ENCODE data around the gene INPP5D. TPM values are rescaled to one million over a fixed set of nuclear protein-coding genes. Genes with fewer than 3 reads are reported as not detected.

Gene INPP5D
- total RNA-seq, 1 experiment from 2014 or later = 2.3 TPM

GRCh38 chr2:233125455-233126065 lies 65.4 kb downstream of the INPP5D start:
- intact Hi-C loops (cut with micrococcal nuclease; ENCODE audit: unreplicated experiment) = no loop called here
- no peak overlapping the region for H3K27ac ChIP-seq (ENCODE audit: low read depth, low read length, poor library complexity, severe bottlenecking)
- H3K4me3 ChIP-seq (ENCODE audit: low read depth, low read length, poor library complexity, severe bottlenecking) = no peak overlapping the region
- ChIA-PET CTCF (no interaction called here), POLR2A (ENCODE audit: low non-redundant PET) (no interaction called here)
- no peaks in the 10 kb centered on the region for H3K36me3 ChIP-seq (ENCODE audit: insufficient read depth, low read length, poor library complexity, severe bottlenecking)
- no peaks in the 10 kb centered on the region for H3K9me3 ChIP-seq (ENCODE audit: low read depth, low read length, poor library complexity, severe bottlenecking)
- no peak for TF ChIP-seq CTCF (conservative IDR thresholded peaks at IDR 0.05; ENCODE audit: low read depth, low read length)
- peaks cover 3% of the 10 kb centered on the region for H3K4me1 ChIP-seq (ENCODE audit: insufficient read depth, low read length, poor library complexity, severe bottlenecking)
- no peak for DNase-seq (ENCODE audit: low spot score)
- no TSS peak for BruUV-seq (replicated peaks)
- no peaks in the 10 kb centered on the region for H3K27me3 ChIP-seq (replicated peaks; ENCODE audit: insufficient read depth, low read depth, low read length, poor library complexity)

GRCh38 chr2:233129351-233129978 lies 69.3 kb downstream of the INPP5D start:
- intact Hi-C loops (cut with micrococcal nuclease; ENCODE audit: unreplicated experiment) = no loop called here

GRCh38 chr2:233130024-233130423 lies 69.9 kb downstream of the INPP5D start:
- Histone ChIP-seq H3K4me1 (ENCODE audit: insufficient read depth, low read length, poor library complexity, severe bottlenecking) (peaks cover 3% of the 10 kb centered on the region), H3K27ac (ENCODE audit: low read depth, low read length, poor library complexity, severe bottlenecking) (no peak overlapping the region), H3K27me3 (replicated peaks; ENCODE audit: insufficient read depth, low read depth, low read length, poor library complexity) (no peaks in the 10 kb centered on the region), H3K4me3 (ENCODE audit: low read depth, low read length, poor library complexity, severe bottlenecking) (no peak overlapping the region), H3K9me3 (ENCODE audit: low read depth, low read length, poor library complexity, severe bottlenecking) (no peaks in the 10 kb centered on the region), H3K36me3 (ENCODE audit: insufficient read depth, low read length, poor library complexity, severe bottlenecking) (no peaks in the 10 kb centered on the region)
- TF ChIP-seq CTCF (conservative IDR thresholded peaks at IDR 0.05; ENCODE audit: low read depth, low read length) = no peak
- no peak for TF ChIP-seq EZH2 (IDR thresholded peaks at IDR 0.05; ENCODE audit: borderline replicate concordance, low read depth, low read length, poor library complexity, severe bottlenecking)
- no TSS peak for BruUV-seq (replicated peaks)
- no peak for DNase-seq (ENCODE audit: low spot score)
- ChIA-PET POLR2A (ENCODE audit: low non-redundant PET) (no interaction called here), CTCF (interaction anchor here (0.7 to 0.8 kb wide), 2 partner anchors 30 to 119 kb away, joined by 4 to 5 read pairs; no protein-coding TSS in a partner anchor)
- intact Hi-C loops (cut with micrococcal nuclease; ENCODE audit: unreplicated experiment) = no loop called here

More at GRCh38 chr2:233129351-233129978, 69.3 kb downstream of the INPP5D start:
- Histone ChIP-seq H3K27me3 (replicated peaks; ENCODE audit: insufficient read depth, low read depth, low read length, poor library complexity) (no peaks in the 10 kb centered on the region), H3K27ac (ENCODE audit: low read depth, low read length, poor library complexity, severe bottlenecking) (no peak overlapping the region), H3K36me3 (ENCODE audit: insufficient read depth, low read length, poor library complexity, severe bottlenecking) (no peaks in the 10 kb centered on the region), H3K4me3 (ENCODE audit: low read depth, low read length, poor library complexity, severe bottlenecking) (no peak overlapping the region), H3K4me1 (ENCODE audit: insufficient read depth, low read length, poor library complexity, severe bottlenecking) (peaks cover 3% of the 10 kb centered on the region), H3K9me3 (ENCODE audit: low read depth, low read length, poor library complexity, severe bottlenecking) (no peaks in the 10 kb centered on the region)
- CTCF ChIA-PET = interaction anchor here (0.7 to 0.8 kb wide), 2 partner anchors 30 to 119 kb away, joined by 4 to 5 read pairs; no protein-coding TSS in a partner anchor
- TF ChIP-seq EZH2 (IDR thresholded peaks at IDR 0.05; ENCODE audit: borderline replicate concordance, low read depth, low read length, poor library complexity, severe bottlenecking) (no peak), CTCF (conservative IDR thresholded peaks at IDR 0.05; ENCODE audit: low read depth, low read length) (peak; percentile 71)
- POLR2A ChIA-PET (ENCODE audit: low non-redundant PET) = no interaction called here
- peak; percentile 67 for DNase-seq (ENCODE audit: low spot score)
- BruUV-seq (replicated peaks) = no TSS peak

Data from A673 (cell line).